ENCODE results near the gene PHACTR3.

GRCh38 chr20:59625214-59625922 lies 21.0 kb downstream of the PHACTR3 start:
- TF ChIP-seq POLR2A (IDR thresholded peaks at IDR 0.05): no peak
- no peak for TF ChIP-seq CTCF (IDR thresholded peaks at IDR 0.05)
- no peak for TF ChIP-seq EP300 (IDR thresholded peaks at IDR 0.05)

All from tibial nerve (tissue), 4 donors.